ENCODE results near the gene CLDN19. TPM values are rescaled to one million over a fixed set of nuclear protein-coding genes. Genes with fewer than 3 reads are reported as not detected.
"Not testable (repeated sequence)": the region's sequence is repeated elsewhere in the genome, so short reads cannot be mapped to it uniquely, and the experiment has no call there.

Gene CLDN19
- total RNA-seq, 1 experiment from 2014 or later = 12.5 TPM

DNA sequence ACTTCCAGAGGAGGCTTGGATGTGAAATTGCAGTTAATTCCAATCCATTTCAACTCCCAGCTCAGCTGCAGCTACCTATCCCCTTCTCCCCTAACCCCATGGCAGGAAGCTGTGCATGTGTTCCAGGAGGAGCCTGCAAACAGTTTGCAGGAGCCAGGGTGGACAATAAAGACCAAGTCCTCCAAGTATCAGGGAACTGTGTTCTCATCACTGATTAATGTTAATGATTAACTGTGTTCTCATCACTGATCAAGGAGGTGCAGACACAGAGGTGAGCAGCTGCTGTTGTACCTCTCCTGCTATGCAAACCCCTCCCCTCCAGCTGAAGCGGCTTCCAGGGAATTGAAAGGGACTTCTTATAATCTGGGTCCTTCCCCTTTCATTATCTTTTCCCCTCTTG is 19.2 kb downstream of the CLDN19 start:
- H3K79me2 ChIP-seq (ENCODE audit: insufficient read depth, low read length) = no peaks in the 10 kb centered on the region
- no peak overlapping the region for H3K23ac ChIP-seq (ENCODE audit: insufficient read length, low read depth, low read length)
- H2BK120ac ChIP-seq (ENCODE audit: low read depth, low read length, poor library complexity, severe bottlenecking) = no peak overlapping the region
- H3K79me1 ChIP-seq (ENCODE audit: insufficient read depth, low read depth, low read length, poor library complexity, severe bottlenecking) = no peaks in the 10 kb centered on the region
- H4K91ac ChIP-seq (ENCODE audit: insufficient read length, low read depth, low read length) = no peak overlapping the region
- H3K9ac ChIP-seq (ENCODE audit: extremely low read depth, insufficient read length, low read length) = no peak overlapping the region
- no peak overlapping the region for H4K5ac ChIP-seq (ENCODE audit: insufficient read length, low read depth, low read length)
- H3K4me1 ChIP-seq (ENCODE audit: insufficient read depth, low read length) = no peaks in the 10 kb centered on the region
- H2BK12ac ChIP-seq (ENCODE audit: insufficient read length, low read depth, low read length) = no peak overlapping the region
- H3K27me3 ChIP-seq (ENCODE audit: insufficient read depth, low read length) = no peaks in the 10 kb centered on the region
- DNase-seq = no peak
- H3K18ac ChIP-seq (ENCODE audit: insufficient read length, low read depth, low read length) = no peak overlapping the region
- H3K27ac Mint-ChIP-seq = no peak overlapping the region
- no peak overlapping the region for H3K4ac ChIP-seq (ENCODE audit: low read depth, low read length)
- no peak overlapping the region for H3K27ac ChIP-seq (ENCODE audit: insufficient read length, low read depth, low read length)
- H3K4me2 ChIP-seq (ENCODE audit: insufficient read depth, insufficient read length, low read length) = no peak overlapping the region
- no peak overlapping the region for H4K8ac ChIP-seq (replicated peaks; ENCODE audit: insufficient read length, low read depth, low read length)
- peaks cover 2 to 5% of the 10 kb centered on the region in 2 experiments; a peak in 2 of 5 replicates for H3K9me3 Mint-ChIP-seq
- no peak overlapping the region for H2BK15ac ChIP-seq (ENCODE audit: low read depth, low read length)
- H3K9me3 ChIP-seq (ENCODE audit: control insufficient read depth, low read depth, low read length) = no peaks in the 10 kb centered on the region
- H2AFZ ChIP-seq (ENCODE audit: low read length) = no peak overlapping the region
- no peak overlapping the region for H3K14ac ChIP-seq (ENCODE audit: insufficient read depth, low read length)
- no peaks in the 10 kb centered on the region; a peak in 1 of 4 replicates for H3K4me1 Mint-ChIP-seq
- no CpG with 5 or more reads among the region's 1 CpG for WGBS (ENCODE audit: extremely low coverage, insufficient read length, low lambda C conversion rate)
- no peak overlapping the region for H2BK20ac ChIP-seq (ENCODE audit: low read depth, low read length, poor library complexity, severe bottlenecking)
- H3K4me3 Mint-ChIP-seq = no peak overlapping the region
- TF ChIP-seq, protein P1, sequence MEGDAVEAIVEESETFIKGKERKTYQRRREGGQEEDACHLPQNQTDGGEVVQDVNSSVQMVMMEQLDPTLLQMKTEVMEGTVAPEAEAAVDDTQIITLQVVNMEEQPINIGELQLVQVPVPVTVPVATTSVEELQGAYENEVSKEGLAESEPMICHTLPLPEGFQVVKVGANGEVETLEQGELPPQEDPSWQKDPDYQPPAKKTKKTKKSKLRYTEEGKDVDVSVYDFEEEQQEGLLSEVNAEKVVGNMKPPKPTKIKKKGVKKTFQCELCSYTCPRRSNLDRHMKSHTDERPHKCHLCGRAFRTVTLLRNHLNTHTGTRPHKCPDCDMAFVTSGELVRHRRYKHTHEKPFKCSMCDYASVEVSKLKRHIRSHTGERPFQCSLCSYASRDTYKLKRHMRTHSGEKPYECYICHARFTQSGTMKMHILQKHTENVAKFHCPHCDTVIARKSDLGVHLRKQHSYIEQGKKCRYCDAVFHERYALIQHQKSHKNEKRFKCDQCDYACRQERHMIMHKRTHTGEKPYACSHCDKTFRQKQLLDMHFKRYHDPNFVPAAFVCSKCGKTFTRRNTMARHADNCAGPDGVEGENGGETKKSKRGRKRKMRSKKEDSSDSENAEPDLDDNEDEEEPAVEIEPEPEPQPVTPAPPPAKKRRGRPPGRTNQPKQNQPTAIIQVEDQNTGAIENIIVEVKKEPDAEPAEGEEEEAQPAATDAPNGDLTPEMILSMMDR (conservative IDR thresholded peaks at IDR 0.05) = no peak
- H3T11ph ChIP-seq (ENCODE audit: low read length) = no peak overlapping the region
- no peaks in the 10 kb centered on the region; the same call in 1 of the 2 replicates for H3K27me3 Mint-ChIP-seq (ENCODE audit: low read depth)
- H3K36me3 Mint-ChIP-seq (ENCODE audit: insufficient read depth in 1 of 3, low read depth in 3 of 3) = peaks cover 2 to 20% (median 3%) of the 10 kb centered on the region in 3 experiments; a peak in 4 of 7 replicates
- H2BK5ac ChIP-seq (ENCODE audit: insufficient read length, low read length) = no peak overlapping the region
- H3K23me2 ChIP-seq (ENCODE audit: insufficient read length, low read depth, low read length, poor library complexity, severe bottlenecking) = no peaks in the 10 kb centered on the region
- H4K20me1 ChIP-seq (ENCODE audit: control insufficient read depth, insufficient read depth, insufficient read length) = no peaks in the 10 kb centered on the region
- H3K56ac ChIP-seq (ENCODE audit: insufficient read length, low read depth, low read length) = no peak overlapping the region
- H2AK5ac ChIP-seq (ENCODE audit: insufficient read length, low read length) = no peak overlapping the region

DNA sequence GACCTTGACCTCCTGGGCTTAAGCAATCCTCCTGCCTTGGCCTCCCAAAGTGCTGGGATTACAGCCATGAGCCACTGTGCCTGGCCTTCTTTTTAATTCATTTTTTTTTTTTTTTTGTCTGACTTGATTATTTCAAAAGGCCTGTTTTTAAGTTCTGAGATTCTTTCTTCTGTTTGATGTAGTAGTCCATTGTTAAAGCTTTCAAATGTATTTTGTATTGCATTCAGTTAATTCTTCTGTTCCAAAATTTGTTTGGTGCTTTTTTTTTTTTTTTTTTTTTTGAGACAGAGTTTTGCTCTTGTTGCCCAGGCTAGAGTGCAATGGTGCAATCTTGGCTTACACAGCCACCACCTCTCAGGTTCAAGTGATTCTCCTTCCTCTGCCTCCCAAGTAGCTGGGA is 25.6 kb downstream of the CLDN19 start:
- peaks cover 17 to 65% (median 19%) of the 10 kb centered on the region in 3 experiments for H3K36me3 Mint-ChIP-seq (ENCODE audit: insufficient read depth in 1 of 3, low read depth in 3 of 3)
- not testable (repeated sequence) for H2AK5ac ChIP-seq (ENCODE audit: insufficient read length, low read length); H2AFZ ChIP-seq (ENCODE audit: low read length); H3K79me2 ChIP-seq (ENCODE audit: insufficient read depth, low read length); H4K5ac ChIP-seq (ENCODE audit: insufficient read length, low read depth, low read length); H3K27me3 ChIP-seq (ENCODE audit: insufficient read depth, low read length); H4K20me1 ChIP-seq (ENCODE audit: control insufficient read depth, insufficient read depth, insufficient read length); H3T11ph ChIP-seq (ENCODE audit: low read length); H3K4me1 Mint-ChIP-seq; H3K27ac ChIP-seq (ENCODE audit: insufficient read length, low read depth, low read length); H3K23me2 ChIP-seq (ENCODE audit: insufficient read length, low read depth, low read length, poor library complexity, severe bottlenecking); H3K9me3 ChIP-seq (ENCODE audit: control insufficient read depth, low read depth, low read length); H3K4ac ChIP-seq (ENCODE audit: low read depth, low read length); H3K4me3 Mint-ChIP-seq; H2BK12ac ChIP-seq (ENCODE audit: insufficient read length, low read depth, low read length); H3K4me2 ChIP-seq (ENCODE audit: insufficient read depth, insufficient read length, low read length); H2BK15ac ChIP-seq (ENCODE audit: low read depth, low read length); H3K4me1 ChIP-seq (ENCODE audit: insufficient read depth, low read length); H2BK20ac ChIP-seq (ENCODE audit: low read depth, low read length, poor library complexity, severe bottlenecking); H3K56ac ChIP-seq (ENCODE audit: insufficient read length, low read depth, low read length); H3K9me3 Mint-ChIP-seq; H3K23ac ChIP-seq (ENCODE audit: insufficient read length, low read depth, low read length); H4K91ac ChIP-seq (ENCODE audit: insufficient read length, low read depth, low read length); H2BK120ac ChIP-seq (ENCODE audit: low read depth, low read length, poor library complexity, severe bottlenecking); H3K18ac ChIP-seq (ENCODE audit: insufficient read length, low read depth, low read length); H3K27me3 Mint-ChIP-seq (ENCODE audit: low read depth); H3K14ac ChIP-seq (ENCODE audit: insufficient read depth, low read length); H4K8ac ChIP-seq (replicated peaks; ENCODE audit: insufficient read length, low read depth, low read length); DNase-seq; H3K27ac Mint-ChIP-seq; H2BK5ac ChIP-seq (ENCODE audit: insufficient read length, low read length); H3K79me1 ChIP-seq (ENCODE audit: insufficient read depth, low read depth, low read length, poor library complexity, severe bottlenecking); H3K9ac ChIP-seq (ENCODE audit: extremely low read depth, insufficient read length, low read length)

Measured in H9 (cell line).